HEK293 (cell line): ENCODE data around the gene AMOTL1.

Experiments
- CTCF ChIA-PET: fragments of 350-600 bp; formaldehyde crosslinking; extraction: SDS; loops from one replicate; lab custom pipeline; 2021; ENCODE audit warnings: antibody characterized with exemption; lab: Yijun Ruan, JAX
- POLR2A ChIA-PET: fragments of 300-600 bp; formaldehyde crosslinking; extraction: SDS; loops from one replicate; lab custom pipeline; 2020; ENCODE audit warnings: antibody characterized with exemption, inconsistent platforms; lab: Yijun Ruan, JAX
- H3K27ac ChIP-seq: fragments of 200-500 bp; sonication (Bioruptor generic); 2 replicates; pipeline ENCODE4 v1.5.1; 2014; ENCODE audit warnings: low read depth, low read length, control low read depth, inconsistent platforms; ENCODE audit errors: extremely low read depth
- H3K36me3 ChIP-seq, 2 experiments: fragments of 200-500 bp in 1 of 2; sonication (Bioruptor generic) in 1 of 2; 1 replicate in 1 of 2; 2 replicates in 1 of 2; pipeline ENCODE4 v1.5.1; 2014 to 2017; ENCODE audit warnings: inconsistent platforms in 2 of 2, low read length in 2 of 2; ENCODE audit not compliant: control insufficient read depth in 2 of 2, insufficient read depth in 1 of 2
- H3K4me1 ChIP-seq: fragments of 200-500 bp; sonication (Bioruptor generic); 2 replicates; pipeline ENCODE4 v1.5.1; 2014; ENCODE audit warnings: mild to moderate bottlenecking, low read length, inconsistent platforms; ENCODE audit not compliant: control insufficient read depth, insufficient read depth
- H3K4me3 ChIP-seq: 2 replicates; pipeline ENCODE4 v1.5.1; 2011; ENCODE audit warnings: low read depth, mild to moderate bottlenecking, control low read depth, low read length, moderate library complexity
- H3K9me3 ChIP-seq: fragments of 200-500 bp; sonication (Bioruptor generic); 2 replicates; pipeline ENCODE4 v1.5.1; 2014; ENCODE audit warnings: low read depth, low read length, inconsistent platforms; ENCODE audit not compliant: control insufficient read depth, insufficient read depth
- BCL11A ChIP-seq: fragments of 450-650 bp; formaldehyde crosslinking; IDR thresholded peaks from 2 replicates; pipeline ENCODE4 v1.5.1; 2016; ENCODE audit warnings: low read depth, missing biosample characterization, missing genetic modification characterization
- FEZF1 ChIP-seq: fragments of 450-650 bp; formaldehyde crosslinking; IDR thresholded peaks from 2 replicates; pipeline ENCODE4 v1.5.1; 2016; ENCODE audit warnings: missing biosample characterization, missing genetic modification characterization
- GLIS1 ChIP-seq: fragments of 450-650 bp; formaldehyde crosslinking; IDR thresholded peaks from 2 replicates; pipeline ENCODE4 v1.5.1; 2016; ENCODE audit warnings: missing biosample characterization, missing genetic modification characterization
- IKZF3 ChIP-seq: fragments of 450-650 bp; IDR thresholded peaks from 2 replicates; pipeline ENCODE4 v1.5.0; 2018; ENCODE audit warnings: missing biosample characterization, mild to moderate bottlenecking, missing genetic modification characterization, moderate library complexity
- KLF1 ChIP-seq: fragments of 450-650 bp; formaldehyde crosslinking; IDR thresholded peaks from 2 replicates; pipeline ENCODE4 v1.5.1; 2016; ENCODE audit warnings: missing biosample characterization, missing genetic modification characterization
- KLF10 ChIP-seq: fragments of 450-650 bp; IDR thresholded peaks from 2 replicates; pipeline ENCODE4 v1.5.1; 2018; ENCODE audit warnings: missing biosample characterization, mild to moderate bottlenecking, missing genetic modification characterization
- MEIS1 ChIP-seq: sonication (generic); formaldehyde crosslinking; IDR thresholded peaks from 2 replicates; pipeline ENCODE4 v1.8.1; 2022; ENCODE audit warnings: missing genetic modification reagents, mild to moderate bottlenecking, borderline replicate concordance
- OSR2 ChIP-seq: fragments of 450-650 bp; formaldehyde crosslinking; IDR thresholded peaks from 2 replicates; pipeline ENCODE4 v1.5.1; 2016; ENCODE audit warnings: missing biosample characterization, missing genetic modification characterization
- SCRT2 ChIP-seq: fragments of 450-650 bp; formaldehyde crosslinking; IDR thresholded peaks from 2 replicates; pipeline ENCODE4 v1.5.1; 2016; ENCODE audit warnings: missing biosample characterization, missing genetic modification characterization
- WT1 ChIP-seq: fragments of 450-650 bp; formaldehyde crosslinking; IDR thresholded peaks from 2 replicates; pipeline ENCODE4 v1.5.1; 2016; ENCODE audit warnings: missing biosample characterization, missing genetic modification characterization
- ZNF10 ChIP-seq: fragments of 450-650 bp; formaldehyde crosslinking; IDR thresholded peaks from 2 replicates; pipeline ENCODE4 v1.5.1; 2017; ENCODE audit warnings: missing biosample characterization, missing genetic modification characterization
- ZNF549 ChIP-seq: fragments of 450-650 bp; IDR thresholded peaks from 2 replicates; pipeline ENCODE4 v1.5.1; 2018; ENCODE audit warnings: missing biosample characterization, missing genetic modification characterization, mild to moderate bottlenecking, inconsistent platforms, moderate library complexity
- ZNF560 ChIP-seq: fragments of 450-650 bp; formaldehyde crosslinking; IDR thresholded peaks from 2 replicates; pipeline ENCODE4 v1.5.1; 2017; ENCODE audit warnings: missing biosample characterization, missing genetic modification characterization, borderline replicate concordance
- ZNF610 ChIP-seq: fragments of 450-650 bp; formaldehyde crosslinking; IDR thresholded peaks from 2 replicates; pipeline ENCODE4 v1.5.1; 2016; ENCODE audit warnings: missing biosample characterization, missing genetic modification characterization, borderline replicate concordance
- ZNF629 ChIP-seq: fragments of 450-650 bp; formaldehyde crosslinking; IDR thresholded peaks from 2 replicates; pipeline ENCODE4 v1.5.1; 2017; ENCODE audit warnings: missing biosample characterization, missing genetic modification characterization
- ZNF654 ChIP-seq: fragments of 450-650 bp; formaldehyde crosslinking; IDR thresholded peaks from 2 replicates; pipeline ENCODE4 v1.5.1; 2016; ENCODE audit warnings: low read depth, missing biosample characterization, missing genetic modification characterization
- ZNF707 ChIP-seq: fragments of 450-650 bp; formaldehyde crosslinking; IDR thresholded peaks from 2 replicates; pipeline ENCODE4 v1.5.1; 2016; ENCODE audit warnings: missing biosample characterization, missing genetic modification characterization
- ZNF768 ChIP-seq: fragments of 450-650 bp; formaldehyde crosslinking; IDR thresholded peaks from 2 replicates; pipeline ENCODE4 v1.5.1; 2018; ENCODE audit warnings: missing biosample characterization, mild to moderate bottlenecking, missing genetic modification characterization
- ZNF843 ChIP-seq: fragments of 450-650 bp; formaldehyde crosslinking; IDR thresholded peaks from 2 replicates; pipeline ENCODE4 v1.5.1; 2016; ENCODE audit warnings: missing biosample characterization, missing genetic modification characterization
- TF ChIP-seq, protein P1 (sequence below): fragments of 450-650 bp; formaldehyde crosslinking; IDR thresholded peaks from 2 replicates; pipeline ENCODE4 v1.5.1; 2016; ENCODE audit warnings: missing biosample characterization, missing genetic modification characterization
- TF ChIP-seq, protein P2 (sequence below): fragments of 450-650 bp; formaldehyde crosslinking; IDR thresholded peaks from 2 replicates; pipeline ENCODE4 v1.5.1; 2016; ENCODE audit warnings: missing biosample characterization, missing genetic modification characterization, low read depth
- TF ChIP-seq, protein P3 (sequence below): fragments of 450-650 bp; IDR thresholded peaks from 2 replicates; pipeline ENCODE4 v1.5.1; 2018; ENCODE audit warnings: missing biosample characterization, mild to moderate bottlenecking, missing genetic modification characterization
- TF ChIP-seq, protein P4 (sequence below): fragments of 450-650 bp; formaldehyde crosslinking; IDR thresholded peaks from 2 replicates; pipeline ENCODE4 v1.5.1; 2016; ENCODE audit warnings: missing biosample characterization, missing genetic modification characterization

AMOTL1 gene

DNA sequence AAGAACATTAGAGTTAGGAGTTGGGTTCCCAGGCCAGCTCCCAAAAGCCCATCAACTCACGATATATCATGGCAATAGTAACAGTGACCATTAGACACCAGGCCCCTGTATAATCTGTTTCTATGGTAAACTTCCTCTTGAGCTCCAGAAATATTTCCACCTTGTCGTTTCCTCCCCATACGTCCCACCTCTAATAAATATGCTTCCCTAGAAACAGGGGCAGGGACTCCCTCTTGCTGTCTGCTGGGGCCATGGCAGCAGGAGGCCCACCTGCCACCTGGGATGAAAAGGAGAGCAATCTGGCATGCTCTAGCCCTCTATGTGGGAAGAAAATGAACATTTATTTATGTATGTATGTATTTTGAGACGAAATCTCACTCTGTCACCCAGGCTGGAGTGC, 32.2 kb upstream of the AMOTL1 start:
- peaks cover 15% of the 10 kb centered on the region for H3K4me1 ChIP-seq
- TF ChIP-seq ZNF707 (tag by site-specific recombination): no peak
- TF ChIP-seq, protein P1, sequence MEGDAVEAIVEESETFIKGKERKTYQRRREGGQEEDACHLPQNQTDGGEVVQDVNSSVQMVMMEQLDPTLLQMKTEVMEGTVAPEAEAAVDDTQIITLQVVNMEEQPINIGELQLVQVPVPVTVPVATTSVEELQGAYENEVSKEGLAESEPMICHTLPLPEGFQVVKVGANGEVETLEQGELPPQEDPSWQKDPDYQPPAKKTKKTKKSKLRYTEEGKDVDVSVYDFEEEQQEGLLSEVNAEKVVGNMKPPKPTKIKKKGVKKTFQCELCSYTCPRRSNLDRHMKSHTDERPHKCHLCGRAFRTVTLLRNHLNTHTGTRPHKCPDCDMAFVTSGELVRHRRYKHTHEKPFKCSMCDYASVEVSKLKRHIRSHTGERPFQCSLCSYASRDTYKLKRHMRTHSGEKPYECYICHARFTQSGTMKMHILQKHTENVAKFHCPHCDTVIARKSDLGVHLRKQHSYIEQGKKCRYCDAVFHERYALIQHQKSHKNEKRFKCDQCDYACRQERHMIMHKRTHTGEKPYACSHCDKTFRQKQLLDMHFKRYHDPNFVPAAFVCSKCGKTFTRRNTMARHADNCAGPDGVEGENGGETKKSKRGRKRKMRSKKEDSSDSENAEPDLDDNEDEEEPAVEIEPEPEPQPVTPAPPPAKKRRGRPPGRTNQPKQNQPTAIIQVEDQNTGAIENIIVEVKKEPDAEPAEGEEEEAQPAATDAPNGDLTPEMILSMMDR (tag by site-specific recombination): 0 out of 2 replicates have a peak, but pooled peaks have one; percentile 20
- no peaks in the 10 kb centered on the region for H3K36me3 ChIP-seq
- POLR2A ChIA-PET: interaction anchor here (0.6 kb wide), 1 partner anchor 46 kb away, joined by 4 read pairs; no protein-coding TSS in a partner anchor
- H3K9me3 ChIP-seq: no peaks in the 10 kb centered on the region
- CTCF ChIA-PET: interaction anchor here (1.1 to 4.3 kb wide), 4 partner anchors 10 to 116 kb away, joined by 3 to 27 read pairs (median 3); no protein-coding TSS in a partner anchor
- H3K4me3 ChIP-seq: no peak overlapping the region
- no peak overlapping the region for H3K27ac ChIP-seq

DNA sequence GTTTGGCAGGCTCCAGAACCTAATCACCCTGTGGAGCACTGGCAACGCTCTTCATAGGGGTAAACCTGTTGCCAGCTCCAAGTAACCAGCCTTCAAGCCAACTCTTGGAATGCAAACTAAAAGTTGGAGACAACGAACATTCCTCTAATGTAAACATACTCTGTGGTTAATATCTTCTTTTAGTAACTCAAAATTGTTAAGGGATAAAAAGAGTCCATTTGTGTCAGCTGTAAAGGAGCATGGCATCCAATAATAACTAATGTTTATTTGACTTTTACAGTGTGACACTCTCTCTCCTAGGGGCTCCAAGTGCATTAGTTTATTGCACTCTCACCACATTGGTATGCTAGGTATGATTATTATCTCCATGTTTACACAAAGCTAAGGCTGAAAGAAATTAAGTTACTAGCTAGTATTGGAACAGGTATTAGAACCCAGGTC, 31.0 kb upstream of the AMOTL1 start:
- Histone ChIP-seq H3K4me3 (no peak overlapping the region), H3K9me3 (no peaks in the 10 kb centered on the region), H3K36me3 (no peaks in the 10 kb centered on the region), H3K27ac (no peak overlapping the region), H3K4me1 (peaks cover 15% of the 10 kb centered on the region)
- ChIA-PET CTCF (interaction anchor here (0.8 to 4.3 kb wide), 3 partner anchors 17 to 332 kb away, joined by 4 to 27 read pairs (median 4); no protein-coding TSS in a partner anchor), POLR2A (interaction anchor here (0.7 to 1.3 kb wide), 3 partner anchors 31 to 494 kb away, joined by 3 to 4 read pairs (median 4); partner anchors contain the start of genes AMOTL1 and SESN3)
- TF ChIP-seq, protein P2, sequence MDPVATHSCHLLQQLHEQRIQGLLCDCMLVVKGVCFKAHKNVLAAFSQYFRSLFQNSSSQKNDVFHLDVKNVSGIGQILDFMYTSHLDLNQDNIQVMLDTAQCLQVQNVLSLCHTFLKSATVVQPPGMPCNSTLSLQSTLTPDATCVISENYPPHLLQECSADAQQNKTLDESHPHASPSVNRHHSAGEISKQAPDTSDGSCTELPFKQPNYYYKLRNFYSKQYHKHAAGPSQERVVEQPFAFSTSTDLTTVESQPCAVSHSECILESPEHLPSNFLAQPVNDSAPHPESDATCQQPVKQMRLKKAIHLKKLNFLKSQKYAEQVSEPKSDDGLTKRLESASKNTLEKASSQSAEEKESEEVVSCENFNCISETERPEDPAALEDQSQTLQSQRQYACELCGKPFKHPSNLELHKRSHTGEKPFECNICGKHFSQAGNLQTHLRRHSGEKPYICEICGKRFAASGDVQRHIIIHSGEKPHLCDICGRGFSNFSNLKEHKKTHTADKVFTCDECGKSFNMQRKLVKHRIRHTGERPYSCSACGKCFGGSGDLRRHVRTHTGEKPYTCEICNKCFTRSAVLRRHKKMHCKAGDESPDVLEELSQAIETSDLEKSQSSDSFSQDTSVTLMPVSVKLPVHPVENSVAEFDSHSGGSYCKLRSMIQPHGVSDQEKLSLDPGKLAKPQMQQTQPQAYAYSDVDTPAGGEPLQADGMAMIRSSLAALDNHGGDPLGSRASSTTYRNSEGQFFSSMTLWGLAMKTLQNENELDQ: no peak
- TF ChIP-seq KLF1 (tag by site-specific recombination): no peak
- TF ChIP-seq SCRT2: peak; percentile 84
- TF ChIP-seq, protein P1 (tag by site-specific recombination): no peak
- no peak for TF ChIP-seq WT1 (tag by site-specific recombination)
- TF ChIP-seq, protein P3, sequence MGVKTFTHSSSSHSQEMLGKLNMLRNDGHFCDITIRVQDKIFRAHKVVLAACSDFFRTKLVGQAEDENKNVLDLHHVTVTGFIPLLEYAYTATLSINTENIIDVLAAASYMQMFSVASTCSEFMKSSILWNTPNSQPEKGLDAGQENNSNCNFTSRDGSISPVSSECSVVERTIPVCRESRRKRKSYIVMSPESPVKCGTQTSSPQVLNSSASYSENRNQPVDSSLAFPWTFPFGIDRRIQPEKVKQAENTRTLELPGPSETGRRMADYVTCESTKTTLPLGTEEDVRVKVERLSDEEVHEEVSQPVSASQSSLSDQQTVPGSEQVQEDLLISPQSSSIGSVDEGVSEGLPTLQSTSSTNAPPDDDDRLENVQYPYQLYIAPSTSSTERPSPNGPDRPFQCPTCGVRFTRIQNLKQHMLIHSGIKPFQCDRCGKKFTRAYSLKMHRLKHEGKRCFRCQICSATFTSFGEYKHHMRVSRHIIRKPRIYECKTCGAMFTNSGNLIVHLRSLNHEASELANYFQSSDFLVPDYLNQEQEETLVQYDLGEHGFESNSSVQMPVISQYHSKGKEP (tag by site-specific recombination): peak; percentile 59; the same call in 1 of the 2 replicates
- TF ChIP-seq GLIS1: peak; percentile 60
- peak; percentile 42; the same call in 1 of the 2 replicates for TF ChIP-seq ZNF629
- TF ChIP-seq BCL11A (tag by site-specific recombination): peak; percentile 21; the same call in 1 of the 2 replicates
- TF ChIP-seq, protein P4, sequence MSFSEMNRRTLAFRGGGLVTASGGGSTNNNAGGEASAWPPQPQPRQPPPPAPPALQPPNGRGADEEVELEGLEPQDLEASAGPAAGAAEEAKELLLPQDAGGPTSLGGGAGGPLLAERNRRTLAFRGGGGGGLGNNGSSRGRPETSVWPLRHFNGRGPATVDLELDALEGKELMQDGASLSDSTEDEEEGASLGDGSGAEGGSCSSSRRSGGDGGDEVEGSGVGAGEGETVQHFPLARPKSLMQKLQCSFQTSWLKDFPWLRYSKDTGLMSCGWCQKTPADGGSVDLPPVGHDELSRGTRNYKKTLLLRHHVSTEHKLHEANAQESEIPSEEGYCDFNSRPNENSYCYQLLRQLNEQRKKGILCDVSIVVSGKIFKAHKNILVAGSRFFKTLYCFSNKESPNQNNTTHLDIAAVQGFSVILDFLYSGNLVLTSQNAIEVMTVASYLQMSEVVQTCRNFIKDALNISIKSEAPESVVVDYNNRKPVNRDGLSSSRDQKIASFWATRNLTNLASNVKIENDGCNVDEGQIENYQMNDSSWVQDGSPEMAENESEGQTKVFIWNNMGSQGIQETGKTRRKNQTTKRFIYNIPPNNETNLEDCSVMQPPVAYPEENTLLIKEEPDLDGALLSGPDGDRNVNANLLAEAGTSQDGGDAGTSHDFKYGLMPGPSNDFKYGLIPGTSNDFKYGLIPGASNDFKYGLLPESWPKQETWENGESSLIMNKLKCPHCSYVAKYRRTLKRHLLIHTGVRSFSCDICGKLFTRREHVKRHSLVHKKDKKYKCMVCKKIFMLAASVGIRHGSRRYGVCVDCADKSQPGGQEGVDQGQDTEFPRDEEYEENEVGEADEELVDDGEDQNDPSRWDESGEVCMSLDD (tag by site-specific recombination): no peak
- no peak for TF ChIP-seq ZNF654
- 0 out of 2 replicates have a peak, but pooled peaks have one; percentile 33 for TF ChIP-seq OSR2 (tag by site-specific recombination)
- TF ChIP-seq IKZF3 (tag by site-specific recombination): 0 out of 2 replicates have a peak, but pooled peaks have one; percentile 35
- TF ChIP-seq FEZF1 (tag by site-specific recombination): peak; percentile 73
- TF ChIP-seq ZNF768 (tag by site-specific recombination): no peak
- TF ChIP-seq MEIS1: no peak
- no peak for TF ChIP-seq ZNF610 (tag by site-specific recombination)
- no peak for TF ChIP-seq ZNF10 (tag by site-specific recombination)
- TF ChIP-seq ZNF560 (tag by site-specific recombination): no peak
- TF ChIP-seq KLF10 (tag by site-specific recombination): 0 out of 2 replicates have a peak, but pooled peaks have one; percentile 43
- TF ChIP-seq ZNF843 (tag by site-specific recombination): 0 out of 2 replicates have a peak, but pooled peaks have one; percentile 14
- no peak for TF ChIP-seq ZNF549
